Neutrophil (primary cell): ENCODE results near the gene PSMA4.
A peak's percentile ranks its signal among the peaks of the same experiment; 100 is the strongest.

Experiments
- H3K27ac ChIP-seq: fragments of 200-600 bp; sonication (generic); 2 replicates; pipeline ENCODE4 v1.5.1; 2016; ENCODE audit warnings: mild to moderate bottlenecking, moderate library complexity
- H3K27me3 ChIP-seq: fragments of 200-600 bp; sonication (generic); 2 replicates; pipeline ENCODE4 v1.6.0; 2016; ENCODE audit warnings: mild to moderate bottlenecking
- H3K36me3 ChIP-seq: fragments of 200-600 bp; sonication (generic); 2 replicates; pipeline ENCODE4 v1.5.1; 2017
- H3K4me1 ChIP-seq, 2 experiments: fragments of 200-600 bp in 1 of 2; sonication (generic) in 1 of 2; 1 replicate in 1 of 2; 2 replicates in 1 of 2; pipeline versions ENCODE4 v1.5.1 to v1.6.1; 2013 to 2016; ENCODE audit warnings: low read depth in 1 of 2, low read length in 1 of 2, mild to moderate bottlenecking in 1 of 2, moderate library complexity in 1 of 2; ENCODE audit not compliant: control insufficient read depth in 1 of 2, insufficient read depth in 1 of 2
- H3K4me3 ChIP-seq, 2 experiments: fragments of 200-600 bp in 1 of 2; sonication (generic) in 1 of 2; 1 replicate in 1 of 2; 2 replicates in 1 of 2; pipeline ENCODE4 v1.5.1; 2013 to 2016; ENCODE audit warnings: low read depth in 1 of 2, low read length in 1 of 2, mild to moderate bottlenecking in 1 of 2, moderate library complexity in 1 of 2
- H3K9me3 ChIP-seq: fragments of 200-600 bp; sonication (generic); 2 replicates; pipeline ENCODE4 v1.5.1; 2016
- CTCF ChIP-seq: fragments of 200-600 bp; sonication (generic); IDR thresholded peaks from 2 replicates; pipeline ENCODE4 v1.5.1; 2016; ENCODE audit warnings: antibody characterized with exemption

PSMA4 gene

DNA sequence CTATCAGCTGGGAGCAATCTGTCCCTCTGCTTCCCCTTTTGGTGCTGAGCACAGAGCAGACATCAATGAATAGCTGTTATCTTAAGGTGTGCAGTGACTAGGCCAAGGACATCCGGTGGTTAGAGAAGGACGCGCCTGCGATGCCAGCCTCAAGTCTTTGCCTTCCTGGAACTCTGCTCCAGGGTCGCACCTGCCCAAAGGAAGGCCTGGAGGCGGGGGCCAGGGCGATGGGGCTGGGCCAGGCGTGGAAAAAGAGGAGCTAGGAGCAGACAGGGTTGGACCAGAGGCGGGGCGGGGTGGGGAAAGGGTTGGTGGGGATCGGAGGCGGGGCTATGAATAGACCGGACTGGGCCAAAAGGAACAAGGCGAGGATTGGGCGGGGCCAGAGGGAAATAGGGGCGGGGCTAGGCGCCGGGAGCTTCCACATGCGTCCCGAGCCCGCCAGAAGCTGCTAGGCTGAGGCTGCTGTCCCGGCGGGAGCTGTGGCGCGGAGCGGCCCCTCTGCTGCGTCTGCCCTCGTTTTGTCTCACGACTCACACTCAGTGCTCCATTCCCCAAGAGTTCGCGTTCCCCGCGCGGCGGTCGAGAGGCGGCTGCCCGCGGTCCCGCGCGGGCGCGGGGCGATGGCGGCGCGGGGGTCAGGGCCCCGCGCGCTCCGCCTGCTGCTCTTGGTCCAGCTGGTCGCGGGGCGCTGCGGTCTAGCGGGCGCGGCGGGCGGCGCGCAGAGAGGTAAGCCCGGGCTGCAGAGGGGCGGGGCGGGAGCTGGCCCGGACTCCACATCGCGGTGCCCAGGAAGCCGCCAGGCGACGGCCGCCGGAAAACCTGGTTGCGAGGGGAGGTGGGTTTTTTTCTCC lies 25.1 kb downstream of the PSMA4 start, which contains the start of gene CHRNA5:
Gene CHRNA5 (plus strand): TSS at position 424 of the 854 bp plus-strand sequence. CDS start 200 bp downstream, at position 624.
- no peaks in the 10 kb centered on the region for H3K9me3 ChIP-seq
- peaks cover 17 to 22% of the 10 kb centered on the region in 2 experiments for H3K4me1 ChIP-seq
- H3K27me3 ChIP-seq: peaks cover 79% of the 10 kb centered on the region
- H3K36me3 ChIP-seq: no peaks in the 10 kb centered on the region
- peak within 1 kb of the TSS; percentile 46 to 56 for H3K4me3 ChIP-seq
- H3K27ac ChIP-seq: peak within 1 kb of the TSS; percentile 18
- no peak for TF ChIP-seq CTCF

DNA sequence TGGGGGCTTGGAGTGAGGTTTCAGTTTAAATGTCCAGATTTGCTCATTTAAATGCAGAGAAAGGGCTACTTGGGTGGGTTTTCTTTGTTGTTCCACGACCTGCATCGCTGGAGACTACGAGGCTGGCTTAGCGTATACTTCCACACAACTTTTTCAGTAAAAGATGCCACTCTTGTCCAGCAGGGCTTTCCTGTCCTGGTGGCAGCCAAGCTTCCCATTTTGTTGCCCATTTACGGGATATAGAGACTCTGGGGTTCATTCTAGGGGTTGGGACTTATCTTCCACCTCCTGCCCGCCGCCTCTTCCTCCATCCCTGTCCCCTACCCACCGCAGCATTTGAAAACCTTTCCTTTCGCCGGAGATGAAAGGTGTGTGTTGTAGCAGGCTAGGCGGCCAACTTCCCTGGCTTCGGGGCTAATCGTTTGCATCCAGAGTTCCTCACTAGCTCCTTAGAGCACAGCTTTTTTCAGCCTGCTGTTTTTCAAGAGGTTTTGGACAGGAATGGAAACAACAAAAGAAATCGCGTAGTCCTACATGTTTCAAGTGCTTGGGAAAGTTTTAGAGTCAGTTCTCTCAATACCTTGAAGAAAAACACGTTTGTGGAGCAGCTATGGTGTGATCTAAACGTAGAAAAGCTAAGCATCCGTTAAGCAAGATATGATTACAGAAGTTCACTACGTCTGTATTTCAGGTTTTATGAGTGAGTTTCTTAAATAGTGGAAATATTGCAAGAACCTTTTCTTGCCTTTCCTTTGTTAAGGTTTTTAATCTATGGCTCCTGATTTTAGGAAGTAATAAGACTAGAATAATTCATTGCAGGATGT lies 25.9 kb downstream of the PSMA4 start:
- H3K4me3 ChIP-seq: peak overlapping the region; percentile 46 to 56
- no peak overlapping the region for H3K27ac ChIP-seq
- peaks cover 84% of the 10 kb centered on the region for H3K27me3 ChIP-seq
- H3K4me1 ChIP-seq: peaks cover 17 to 22% of the 10 kb centered on the region in 2 experiments
- no peaks in the 10 kb centered on the region for H3K36me3 ChIP-seq
- no peaks in the 10 kb centered on the region for H3K9me3 ChIP-seq
- TF ChIP-seq CTCF: no peak

DNA sequence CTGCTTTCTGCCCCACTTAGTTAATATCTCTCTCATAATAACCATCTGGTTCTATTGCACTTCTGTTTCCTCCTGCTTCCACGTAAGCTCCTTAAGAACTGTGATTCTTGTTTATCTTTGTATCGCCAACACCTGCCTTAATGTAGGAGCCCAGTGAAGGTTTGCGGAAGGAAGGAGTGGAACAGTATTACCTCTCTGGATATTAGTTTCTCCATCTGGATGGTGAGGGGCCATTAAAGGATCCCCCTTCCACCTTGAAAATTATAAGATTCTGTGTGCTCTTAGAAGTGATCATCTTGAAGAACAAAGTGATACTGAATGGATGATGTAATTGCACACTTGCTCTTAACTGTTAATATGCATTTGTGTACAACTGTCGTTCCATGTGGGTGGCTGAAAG lies 27.3 kb downstream of the PSMA4 start:
- peaks cover 17 to 22% of the 10 kb centered on the region in 2 experiments for H3K4me1 ChIP-seq
- no peaks in the 10 kb centered on the region for H3K9me3 ChIP-seq
- no peak overlapping the region for H3K27ac ChIP-seq
- no peak overlapping the region for H3K4me3 ChIP-seq
- no peak for TF ChIP-seq CTCF
- H3K27me3 ChIP-seq: peaks cover 82% of the 10 kb centered on the region
- H3K36me3 ChIP-seq: no peaks in the 10 kb centered on the region

DNA sequence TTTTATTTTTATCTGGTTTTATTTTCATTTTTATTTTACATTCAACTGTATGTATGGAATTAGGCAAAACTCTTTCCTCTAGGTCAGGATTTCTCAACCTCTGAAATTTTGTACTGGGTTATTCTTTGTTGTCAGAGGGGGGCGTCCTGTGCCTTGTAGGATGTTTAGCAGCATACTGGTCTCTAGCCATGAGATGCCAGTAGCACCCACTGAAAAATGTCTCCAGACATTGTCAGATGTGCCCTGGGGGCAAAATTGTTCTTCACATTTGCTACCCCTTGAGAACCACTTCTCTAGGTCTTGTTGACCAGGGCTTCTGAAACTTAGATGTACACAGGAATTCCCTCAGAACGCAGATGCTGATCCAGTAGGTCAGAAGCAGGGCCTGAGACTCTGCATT lies 30.5 kb downstream of the PSMA4 start:
- no peaks in the 10 kb centered on the region for H3K9me3 ChIP-seq
- H3K4me3 ChIP-seq: no peak overlapping the region
- no peak for TF ChIP-seq CTCF
- H3K27ac ChIP-seq: no peak overlapping the region
- H3K36me3 ChIP-seq: no peaks in the 10 kb centered on the region
- peaks cover 8 to 11% of the 10 kb centered on the region in 2 experiments for H3K4me1 ChIP-seq
- peaks cover 50% of the 10 kb centered on the region for H3K27me3 ChIP-seq

DNA sequence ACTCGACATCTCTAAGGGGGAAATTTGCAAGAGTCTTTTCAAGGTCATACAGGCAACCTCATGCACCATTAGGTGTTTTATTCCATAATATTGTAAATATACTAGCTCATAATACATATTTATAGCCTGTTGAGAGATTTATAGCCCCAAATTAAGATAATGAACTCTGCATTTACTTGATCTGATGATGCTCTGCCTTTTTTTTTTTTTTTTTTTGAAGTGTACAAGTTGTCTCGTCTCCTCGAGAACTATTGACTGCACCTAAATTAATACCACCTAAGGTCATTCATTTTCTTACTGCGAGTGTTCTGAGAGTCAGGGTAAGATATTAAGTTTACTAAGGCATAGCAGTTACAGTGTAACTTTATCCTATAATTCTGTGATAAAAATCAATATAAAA lies 31.1 kb downstream of the PSMA4 start:
- TF ChIP-seq CTCF: no peak
- H3K36me3 ChIP-seq: no peaks in the 10 kb centered on the region
- peaks cover 43% of the 10 kb centered on the region for H3K27me3 ChIP-seq
- H3K4me1 ChIP-seq: peaks cover 2 to 4% of the 10 kb centered on the region in 2 experiments
- no peaks in the 10 kb centered on the region for H3K9me3 ChIP-seq
- no peak overlapping the region for H3K27ac ChIP-seq
- no peak overlapping the region for H3K4me3 ChIP-seq
